Lung microvascular endothelial cell (primary cell): Measurements from ENCODE around the gene FKBP1B. TPM values are rescaled to one million over a fixed set of nuclear protein-coding genes. Genes with fewer than 3 reads are reported as not detected.
"Not testable (repeated sequence)": the region's sequence is repeated elsewhere in the genome, so short reads cannot be mapped to it uniquely, and the experiment has no call there.

Experiments used
- DNase-seq, 2 donors: peaks; one replicate each; pipeline versions ENCODE4 v3.0.0 to v3.0.0-alpha.2; 2010; ENCODE audit warnings: low read depth in 2 of 2
- total RNA-seq: library from RNA; depleted of rRNA; stranded (reverse); fragments of >200 nt; gene quantifications from 2 replicates; pipeline ENCODE4 v1.2.1, GENCODE V29; 2014

FKBP1B gene
- total RNA-seq, 1 donor from 2014 or later = 8.7 TPM

DNA sequence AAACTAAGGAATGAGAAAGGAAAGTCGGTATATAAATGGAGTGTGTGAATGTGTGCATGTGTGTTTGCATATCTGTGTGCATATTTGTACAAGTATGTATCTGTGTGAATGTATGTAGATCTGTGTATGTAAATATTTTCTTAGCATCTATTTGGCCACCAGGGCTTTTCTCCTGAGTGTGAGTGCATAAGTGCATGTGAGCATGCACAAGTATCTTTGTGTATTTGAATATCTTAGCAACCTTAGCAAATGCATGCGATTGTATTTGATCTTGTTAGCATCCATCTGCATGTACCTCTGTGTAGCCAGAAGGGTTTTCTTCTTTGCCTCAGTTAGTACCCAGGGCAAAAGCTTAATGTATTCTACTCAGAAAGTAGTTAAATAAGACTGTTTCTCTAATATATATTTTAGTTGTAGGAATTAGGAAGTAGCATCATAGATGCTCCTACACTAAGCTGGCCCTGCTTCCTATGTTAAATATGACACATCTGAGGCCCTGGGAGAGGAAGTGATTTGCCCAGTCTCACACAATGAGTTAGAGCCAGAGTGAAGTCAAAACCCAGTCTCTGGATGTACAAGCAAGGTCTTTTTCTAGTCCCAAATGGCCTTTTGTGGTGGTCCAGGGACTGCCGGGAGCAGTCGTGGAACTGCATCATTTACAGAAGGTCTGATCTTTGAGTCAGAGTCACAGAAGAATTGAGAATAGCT lies 9.2 kb downstream of the FKBP1B start:
- peak in 1 of 2 donors; percentile 51 for DNase-seq

DNA sequence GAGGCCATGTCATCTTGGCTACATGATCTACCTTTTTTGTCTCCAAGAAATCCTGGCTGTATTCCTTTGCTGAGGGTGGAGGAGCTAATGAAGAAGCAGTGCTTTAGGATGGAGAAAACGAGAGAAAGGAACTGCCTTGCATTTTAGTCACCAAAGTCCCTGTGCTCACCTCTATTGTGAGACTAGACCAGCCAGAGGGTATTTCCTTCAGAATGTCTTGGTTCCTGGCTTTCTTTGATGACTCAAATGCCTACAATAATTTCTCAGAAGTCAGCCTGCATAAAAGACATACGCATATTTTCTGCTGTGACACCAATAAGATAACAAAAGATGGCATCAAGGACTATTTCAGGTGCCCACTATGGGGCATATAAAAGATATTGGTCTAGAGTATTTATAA lies 15.8 kb downstream of the FKBP1B start:
- DNase-seq = no peak

DNA sequence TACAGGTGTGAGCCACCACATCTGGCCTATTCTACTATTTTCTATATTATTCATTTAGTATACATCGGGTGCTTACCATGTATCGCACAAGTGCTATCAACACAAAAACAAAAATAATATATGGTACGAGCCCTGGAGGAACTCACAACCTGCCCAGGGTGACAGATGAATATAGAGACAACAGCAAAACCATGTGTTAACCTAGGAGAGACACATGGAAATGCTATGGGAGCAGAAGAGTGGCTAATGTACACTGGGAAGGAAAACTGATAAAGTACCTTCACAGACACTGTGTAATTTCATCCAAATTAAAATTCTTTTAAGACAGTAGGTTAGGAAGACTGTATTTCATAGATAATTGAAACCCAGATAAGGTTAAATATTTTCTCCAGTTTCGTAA lies 22.7 kb downstream of the FKBP1B start:
- DNase-seq = no peak

DNA sequence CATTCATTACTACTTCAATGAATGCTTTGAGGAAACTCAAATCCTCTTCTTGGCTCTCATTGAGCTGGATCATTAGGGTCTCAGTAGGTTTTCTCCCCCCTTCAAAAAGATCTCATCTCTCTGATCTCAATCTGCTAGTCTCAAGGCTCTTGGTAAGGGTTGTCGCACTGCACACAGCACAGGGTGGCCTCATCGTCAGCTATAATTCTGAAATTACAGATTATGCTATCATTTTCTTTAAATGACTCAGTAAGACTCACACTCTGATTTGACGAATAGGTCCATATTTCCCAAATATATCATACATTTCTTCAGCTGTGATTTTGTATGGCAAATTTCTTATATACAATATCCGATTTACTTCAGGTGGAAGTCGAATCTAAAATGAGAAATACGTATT lies 24.3 kb downstream of the FKBP1B start:
- DNase-seq = no peak

DNA sequence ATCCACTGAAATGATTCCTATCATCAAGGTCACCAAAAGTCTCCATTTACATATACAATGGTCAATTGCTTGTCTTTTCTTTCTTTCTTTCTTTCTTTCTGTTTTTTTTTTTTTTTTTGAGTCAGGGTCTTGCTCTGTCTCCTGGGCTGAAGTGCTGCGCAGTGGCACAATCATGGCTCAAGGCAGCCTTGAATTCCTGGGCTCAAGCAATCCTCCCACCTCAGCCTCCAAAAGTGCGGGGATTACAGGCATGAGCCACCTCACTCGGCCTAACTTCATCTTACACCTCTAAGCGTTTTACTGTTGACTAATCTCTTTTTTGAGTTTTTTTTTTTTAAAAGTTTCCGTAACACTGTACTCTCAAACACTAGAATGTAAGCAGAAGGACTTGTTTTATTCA lies 25.7 kb downstream of the FKBP1B start:
- no peak for DNase-seq

DNA sequence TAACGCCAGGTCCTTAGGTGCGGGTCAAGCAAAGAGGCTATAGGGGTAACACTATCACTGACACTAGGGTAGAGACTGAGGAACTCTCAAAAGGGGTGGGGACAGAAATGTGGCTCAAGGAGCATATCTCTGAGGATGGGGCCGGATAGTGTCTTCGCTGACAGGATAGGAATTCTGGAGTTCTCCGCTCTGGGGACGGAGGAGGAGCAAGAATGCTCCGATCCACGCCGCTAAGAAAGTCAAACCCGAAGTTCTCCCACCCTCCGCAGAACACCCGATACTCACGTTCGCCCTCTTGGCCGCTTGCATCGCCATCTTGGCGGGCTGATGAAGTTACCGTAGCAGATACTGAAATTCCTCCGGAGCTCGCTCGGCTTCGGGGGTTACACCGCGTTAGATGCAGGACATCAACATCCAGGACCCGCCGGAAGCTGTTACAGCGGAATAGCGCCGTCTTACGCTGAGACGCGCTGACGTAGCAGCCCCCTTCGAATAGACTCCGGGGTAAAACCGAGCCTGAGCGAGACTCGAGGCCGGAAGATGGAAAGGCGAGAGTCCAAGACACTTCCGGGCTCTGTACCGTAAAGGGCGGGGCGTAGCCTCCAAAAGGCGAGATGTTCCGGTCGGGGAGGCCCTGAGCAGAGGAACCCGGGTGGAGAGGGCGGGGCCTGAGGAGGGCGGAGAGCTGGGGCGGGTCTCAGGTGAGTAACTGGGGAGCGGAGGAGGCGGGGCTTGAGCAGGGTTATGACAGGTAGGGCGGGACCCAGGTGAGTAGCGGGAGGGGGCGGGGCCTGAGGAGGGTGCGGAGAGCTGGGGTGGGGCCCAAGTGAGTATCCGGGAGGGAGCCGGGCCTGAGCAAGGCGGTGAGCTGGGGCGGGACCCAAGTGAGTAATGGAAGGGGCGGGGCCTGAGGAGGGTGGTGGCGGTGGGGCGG lies 26.6 kb downstream of the FKBP1B start, which contains the start of gene SF3B6:
Gene SF3B6 (minus strand): TSS at position 412 of the 934 bp plus-strand sequence. CDS start 97 bp downstream, at position 315.
- DNase-seq = peak; percentile 93 to 99

DNA sequence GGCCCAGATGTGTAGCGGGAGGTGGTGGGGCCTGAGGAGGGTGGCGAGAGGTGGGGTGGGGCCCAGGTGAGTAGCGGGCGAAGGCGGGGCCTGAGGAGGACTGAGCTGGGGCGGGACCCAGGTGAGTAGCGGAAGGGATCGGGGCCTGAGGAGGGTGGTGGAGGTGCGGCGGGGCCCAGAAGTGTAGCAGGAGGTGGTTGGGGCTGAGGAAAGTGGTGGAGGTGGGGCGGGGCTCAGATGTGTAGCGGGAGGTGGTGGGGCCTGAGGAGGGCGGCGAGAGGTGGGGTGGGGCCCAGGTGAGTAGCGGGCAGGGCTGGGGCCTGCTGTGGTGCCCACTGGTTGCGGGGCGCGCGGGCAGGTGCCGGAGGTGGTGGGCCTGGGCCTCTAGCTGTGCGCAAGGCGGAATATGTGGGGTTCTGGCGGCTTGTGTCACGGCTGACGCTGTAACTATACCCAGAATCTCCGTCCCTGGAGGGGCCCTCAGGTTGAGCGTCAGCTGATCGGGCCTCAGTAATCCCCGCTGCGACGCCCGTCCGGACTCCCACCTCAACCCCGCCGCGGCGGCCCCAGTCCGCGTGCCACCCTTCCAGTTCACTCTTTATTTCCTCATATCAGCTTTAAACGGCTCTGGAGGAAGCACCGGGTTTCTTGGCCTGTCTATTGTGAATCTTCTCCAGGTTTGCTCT lies 27.5 kb downstream of the FKBP1B start:
- DNase-seq = peak; percentile 20 to 21

DNA sequence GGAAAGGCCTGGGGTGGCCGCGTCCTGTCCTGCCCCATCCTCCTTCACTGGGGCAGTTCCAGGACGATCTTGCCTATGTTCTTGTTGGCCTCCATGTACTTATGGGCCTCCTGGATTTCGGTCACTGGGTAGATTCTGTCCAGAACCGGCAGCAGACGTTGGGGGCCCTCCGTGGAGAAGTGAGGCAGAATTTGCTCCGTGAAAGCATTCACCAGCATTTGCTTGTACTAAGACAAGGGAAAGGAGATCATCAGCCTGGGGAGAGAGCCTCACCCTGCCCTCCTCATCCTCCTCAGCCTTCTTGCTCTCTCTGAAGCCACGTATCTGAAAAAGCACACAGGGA lies 28.0 kb downstream of the FKBP1B start:
- DNase-seq = peak in 1 of 2 donors; percentile 7

DNA sequence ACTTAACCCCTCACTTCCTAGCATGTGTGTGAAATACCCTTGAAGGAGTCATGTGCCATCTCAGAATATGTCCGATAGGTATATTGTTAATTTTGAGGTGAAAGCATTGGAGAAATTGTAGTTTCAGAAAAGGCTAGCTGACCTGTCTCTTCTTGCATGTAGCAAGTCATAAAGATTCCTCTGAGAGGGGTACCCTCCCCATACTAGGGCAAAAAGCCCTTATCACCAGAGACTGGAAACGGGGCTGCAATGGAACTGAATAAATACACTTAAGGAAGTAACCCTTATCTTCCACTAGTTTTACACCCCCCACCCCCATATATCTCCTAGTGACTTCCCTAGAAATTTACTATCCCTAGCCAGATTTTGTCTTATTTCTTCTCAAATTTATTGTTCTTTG lies 28.3 kb downstream of the FKBP1B start:
- DNase-seq = no peak

DNA sequence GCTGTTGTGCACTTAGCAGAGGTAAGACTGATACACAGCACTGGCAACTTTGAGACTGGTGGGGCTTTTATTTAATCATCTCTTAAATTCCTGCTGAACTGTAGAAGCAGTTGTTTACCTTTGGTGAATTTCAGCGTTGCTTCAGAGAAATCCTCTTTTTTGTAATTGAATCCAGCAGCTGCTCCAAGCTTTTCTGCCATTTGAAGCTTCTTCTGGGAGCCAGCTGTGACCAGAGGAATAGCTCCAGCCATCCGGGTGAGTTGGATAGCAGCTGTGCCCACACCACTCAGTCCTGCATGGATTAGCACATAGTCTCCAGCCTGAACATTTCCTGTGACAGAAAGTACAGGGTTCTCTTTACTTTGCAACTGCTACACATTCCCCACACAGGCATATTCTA lies 31.2 kb downstream of the FKBP1B start:
- DNase-seq = no peak

DNA sequence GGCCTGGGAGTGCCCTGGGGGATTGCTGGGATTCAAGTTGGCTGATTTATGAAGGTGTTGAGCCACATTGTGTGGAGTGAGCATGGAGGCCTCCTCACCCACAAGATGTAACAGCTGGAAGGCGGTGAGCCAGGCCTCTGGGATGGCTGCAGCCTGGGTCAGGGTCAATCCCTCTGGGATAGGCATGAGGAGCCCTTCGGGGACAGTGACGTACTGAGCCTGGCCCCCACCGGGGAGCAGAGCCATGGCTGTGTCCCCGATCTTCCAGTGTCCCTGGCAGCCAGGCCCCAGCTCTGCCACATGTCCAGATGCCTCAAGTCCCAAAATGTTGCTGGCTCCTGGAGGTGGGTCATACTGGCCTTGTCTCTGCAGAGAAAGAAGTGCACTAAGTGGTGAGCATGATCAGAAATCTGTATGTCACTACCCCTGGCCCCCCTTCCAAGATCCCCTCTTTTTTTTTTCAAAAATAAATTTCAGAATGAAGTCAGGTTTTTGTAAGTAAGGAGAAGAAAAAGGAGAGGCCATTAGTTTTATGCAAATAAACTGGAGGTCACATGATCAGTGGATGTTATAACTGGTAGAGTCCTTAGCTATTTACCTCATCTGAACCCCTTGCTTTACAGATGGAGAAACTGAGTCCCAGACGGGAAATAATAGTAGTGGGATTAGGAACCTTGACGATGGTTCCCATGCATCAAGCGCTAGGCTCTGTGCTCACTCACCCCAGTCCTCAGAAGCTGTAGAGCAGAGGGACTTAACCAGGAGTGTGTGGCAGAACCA lies 33.4 kb downstream of the FKBP1B start:
- DNase-seq = no peak

DNA sequence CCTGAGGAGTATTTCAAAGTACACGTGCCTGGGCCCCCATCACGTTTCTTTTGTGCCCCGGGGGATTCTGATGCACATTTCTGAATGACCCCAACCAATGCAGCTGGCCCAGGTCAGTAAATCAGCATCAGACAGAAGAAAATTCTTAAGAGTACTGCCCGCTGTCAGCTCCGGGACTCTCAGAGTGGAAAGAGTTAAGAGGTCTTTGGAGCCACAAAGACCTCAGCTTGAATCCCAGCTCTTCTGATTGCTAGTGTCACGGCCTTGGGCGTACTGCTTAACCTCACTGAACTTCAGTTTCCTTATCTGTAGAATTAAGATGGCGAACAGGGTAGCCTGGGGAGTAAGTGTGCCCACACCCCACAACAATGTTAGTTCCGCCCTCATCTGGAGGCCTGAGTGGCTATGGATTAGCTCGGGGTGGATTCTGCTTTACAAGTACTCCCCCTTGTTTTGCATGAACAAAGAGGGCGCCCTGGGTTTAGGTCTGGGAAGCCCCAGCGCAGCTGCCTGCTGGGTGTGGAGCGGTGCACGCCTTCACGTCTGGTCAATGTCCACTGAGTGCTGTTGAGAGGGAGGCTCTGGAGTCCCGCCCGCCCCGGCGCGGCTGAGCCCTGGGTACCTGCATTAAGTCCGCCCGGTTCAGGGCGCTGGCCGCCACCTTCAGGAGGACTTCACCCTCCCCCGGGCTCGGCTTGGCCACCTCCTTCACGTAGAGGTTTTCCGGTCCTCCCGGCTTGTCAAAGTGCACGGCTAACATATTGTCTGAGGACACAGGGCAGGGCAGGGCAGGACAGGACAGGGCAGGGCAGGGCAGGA lies 34.2 kb downstream of the FKBP1B start:
- peak; percentile 67 to 81 for DNase-seq

DNA sequence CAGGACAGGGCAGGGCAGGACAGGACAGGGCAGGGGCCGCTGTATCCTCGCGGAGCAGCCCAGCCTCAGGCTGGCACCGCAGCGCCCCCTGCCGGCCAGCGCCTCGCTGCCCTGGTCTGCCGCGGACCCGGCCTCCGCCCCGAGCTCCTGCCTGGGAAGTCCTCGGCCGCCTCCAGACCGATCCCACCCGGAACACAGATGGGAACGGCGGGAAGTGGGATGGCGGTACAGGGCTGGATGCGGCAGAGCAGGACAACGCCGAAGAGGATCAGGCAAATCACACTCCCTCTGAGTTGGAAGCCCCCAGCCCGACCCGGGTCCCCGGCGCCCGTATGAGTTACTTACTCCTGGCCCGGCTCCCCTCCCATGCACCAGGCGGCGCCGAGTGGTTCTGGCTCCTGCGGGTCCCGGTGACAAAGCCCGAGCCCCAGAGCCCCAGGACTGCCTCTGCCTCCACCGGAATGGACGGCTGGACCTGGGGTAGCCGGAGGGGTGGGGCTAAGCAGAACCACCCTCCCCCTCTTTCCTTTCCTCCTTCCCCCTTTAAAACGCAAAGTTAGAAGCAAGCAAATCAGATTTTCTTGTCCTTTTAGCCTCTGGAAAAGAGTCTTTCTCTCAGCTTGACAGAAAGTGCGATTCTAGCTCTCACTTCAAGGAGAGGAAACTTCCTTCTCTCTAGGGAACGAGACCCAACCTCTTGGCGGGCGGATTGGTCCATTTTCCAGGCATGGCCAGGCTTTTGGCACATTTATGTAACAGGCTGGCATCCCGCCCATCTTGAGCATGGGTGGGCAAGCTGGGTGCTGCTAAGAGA lies 35.1 kb downstream of the FKBP1B start, which contains the start of gene TP53I3:
Gene TP53I3 (minus strand): TSS at position 449 of the 814 bp plus-strand sequence. CDS start 508 bp downstream, outside the sequence.
- DNase-seq = peak; percentile 94 to 95

DNA sequence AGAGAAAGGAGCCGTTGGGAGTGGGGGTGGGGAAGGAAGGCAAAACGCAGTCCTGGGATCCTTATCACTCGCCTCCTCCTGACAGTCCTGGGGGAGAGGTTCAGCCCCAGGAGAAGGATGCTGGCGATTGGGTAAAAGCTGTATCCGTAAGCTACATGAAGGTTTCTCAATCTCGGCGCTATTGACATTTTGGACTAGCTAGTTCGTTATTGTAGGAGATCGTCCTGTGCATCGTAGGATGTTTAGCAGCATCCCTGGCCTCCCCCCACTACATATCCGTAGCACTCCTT lies 35.6 kb downstream of the FKBP1B start:
- DNase-seq = no peak

DNA sequence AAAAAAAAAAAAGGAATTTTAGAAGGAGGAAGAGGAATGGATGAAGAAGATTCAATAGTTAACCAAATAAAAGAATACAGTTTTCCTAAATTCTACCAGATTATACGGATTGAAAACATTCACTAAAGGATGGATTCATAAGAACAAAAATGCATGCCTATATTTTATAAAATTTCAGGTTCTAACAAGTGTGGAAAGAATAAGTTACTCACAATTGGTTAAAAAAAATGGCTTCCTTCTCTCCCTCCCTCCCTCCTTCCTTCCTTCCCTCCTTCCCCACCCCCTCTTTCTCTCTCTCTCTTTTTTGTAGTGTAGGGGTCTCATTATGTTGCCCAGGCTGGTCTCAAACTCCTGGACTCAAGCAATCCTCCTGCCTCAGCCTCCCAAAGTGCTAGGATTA lies 36.7 kb downstream of the FKBP1B start:
- no peak for DNase-seq

DNA sequence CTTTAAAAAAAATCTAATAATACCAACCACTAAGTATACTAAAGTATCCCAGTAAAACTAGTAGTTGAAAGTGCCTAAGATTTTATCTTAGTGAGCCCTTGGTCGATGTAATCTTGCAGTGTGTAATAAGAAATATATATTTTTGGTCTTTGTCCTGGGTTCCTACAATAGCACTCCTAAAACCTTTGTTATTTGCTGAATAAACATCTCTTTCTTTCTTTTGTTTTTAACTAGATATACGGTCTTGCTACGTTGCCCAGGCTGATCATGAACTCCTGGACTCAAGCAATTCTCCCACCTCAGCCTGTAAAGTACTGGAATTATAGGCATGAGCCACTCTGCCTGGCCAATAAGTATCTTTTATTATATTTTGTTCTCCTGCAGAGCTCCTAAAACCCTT lies 37.5 kb downstream of the FKBP1B start:
- no peak for DNase-seq

DNA sequence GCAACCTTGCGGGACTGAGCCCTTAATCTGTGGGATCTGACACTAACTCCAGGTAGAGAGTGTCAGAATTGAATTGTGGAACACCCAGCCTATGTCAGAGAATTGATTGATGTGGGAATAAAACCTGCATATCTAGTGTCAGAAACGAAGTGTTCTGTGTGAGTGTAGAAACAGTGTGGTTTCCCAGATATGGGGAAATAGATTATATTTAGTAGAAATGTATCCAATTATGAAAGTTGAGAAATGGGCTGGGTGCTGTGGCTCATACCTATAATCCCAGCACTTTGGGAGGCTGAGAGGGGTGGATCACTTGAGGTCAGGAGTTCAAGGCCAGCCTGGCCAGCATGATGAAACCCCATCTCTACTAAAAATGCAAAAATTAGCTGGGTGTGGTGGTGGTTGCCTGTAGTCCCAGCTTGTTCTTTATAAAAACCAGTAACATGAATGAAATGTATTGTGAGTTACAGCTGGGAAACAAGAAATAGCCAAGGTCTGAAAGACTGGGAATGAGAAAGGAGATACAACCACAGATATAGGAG lies 39.3 kb downstream of the FKBP1B start:
- DNase-seq = no peak

DNA sequence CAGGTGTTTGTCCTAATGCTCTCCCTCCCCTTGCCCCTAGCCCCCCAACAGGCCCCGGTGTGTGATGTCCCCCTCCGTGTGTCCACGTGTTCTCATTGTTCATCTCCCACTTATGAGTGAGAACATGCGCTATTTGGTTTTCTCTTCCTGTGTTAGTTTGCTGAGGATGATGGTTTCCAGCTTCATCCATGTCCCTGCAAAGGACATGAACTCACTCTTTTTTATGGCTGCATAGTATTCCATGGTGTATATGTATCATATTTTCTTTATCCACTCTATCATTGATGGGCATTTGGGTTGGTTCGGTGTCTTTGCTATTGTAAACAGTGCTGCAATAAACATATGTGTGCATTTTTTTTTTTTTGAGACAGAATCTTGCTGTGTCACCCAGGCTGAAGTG lies 43.7 kb downstream of the FKBP1B start:
- DNase-seq = not testable (repeated sequence)

DNA sequence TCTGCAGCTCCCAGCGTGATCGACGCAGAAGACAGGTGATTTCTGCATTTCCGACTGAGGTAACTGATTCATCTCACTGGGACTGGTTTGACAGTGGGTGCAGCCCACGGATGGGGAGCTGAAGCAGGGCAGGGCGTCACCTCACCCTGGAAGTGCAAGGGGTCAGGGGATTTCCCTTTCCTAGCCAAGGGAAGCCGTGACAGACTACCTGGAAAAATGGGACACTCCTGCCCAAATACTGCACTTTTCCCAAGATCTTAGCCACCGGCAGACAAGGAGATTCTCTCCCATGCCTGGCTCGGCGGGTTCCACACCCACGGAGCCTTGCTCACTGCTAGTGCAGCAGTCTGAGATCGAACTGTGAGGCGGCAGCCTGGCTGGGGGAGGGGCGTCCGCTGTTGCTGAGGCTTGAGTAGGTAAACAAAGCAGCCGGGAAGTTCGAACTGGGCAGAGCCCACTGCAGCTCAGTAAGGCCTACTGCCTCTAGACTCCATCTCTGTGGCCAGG lies 45.7 kb downstream of the FKBP1B start:
- DNase-seq = not testable (repeated sequence)
